PC-9 (cell line): ENCODE results near the gene PCDHB15. TPM values are rescaled to one million over a fixed set of nuclear protein-coding genes. Genes with fewer than 3 reads are reported as not detected.
A peak's percentile ranks its signal among the peaks of the same experiment; 100 is the strongest.
"Not testable (repeated sequence)": the region's sequence is repeated elsewhere in the genome, so short reads cannot be mapped to it uniquely, and the experiment has no call there.

Experiments used
- BruUV-seq: library from RNA; stranded (reverse); fragments of 400-500 nt; replicated peaks from 2 replicates; lab custom pipeline; 2021; lab: Mats Ljungman, UMichigan
- CTCF ChIA-PET: fragments of 300-600 bp; sonication (Branson Sonifier 250); formaldehyde crosslinking; loops from one replicate; lab custom pipeline; 2022; ENCODE audit warnings: antibody characterized with exemption; lab: Charles Lee
- POLR2A ChIA-PET: fragments of 300-600 bp; sonication (Branson Sonifier 250); formaldehyde crosslinking; loops from one replicate; lab custom pipeline; 2022; ENCODE audit warnings: antibody characterized with exemption; ENCODE audit not compliant: unreplicated experiment; lab: Charles Lee
- DNase-seq, 2 experiments: peaks; one replicate each; pipeline versions ENCODE4 v3.0.0 to v3.0.0-alpha.2; 2015 to 2022; ENCODE audit warnings: mixed read lengths in 1 of 2
- H2AFZ ChIP-seq: fragments of 200-600 bp; sonication (generic); 2 replicates; pipeline ENCODE4 v1.8.1; 2017; ENCODE audit warnings: antibody characterized with exemption
- H3F3A ChIP-seq: fragments of 200-600 bp; sonication (generic); 2 replicates; pipeline ENCODE4 v1.8.1; 2017; ENCODE audit warnings: antibody characterized with exemption, mild to moderate bottlenecking, low read depth; ENCODE audit not compliant: insufficient read depth
- H3K27ac ChIP-seq: fragments of 200-600 bp; sonication (generic); 2 replicates; pipeline ENCODE4 v1.6.1; 2016; ENCODE audit warnings: mixed run types
- H3K27me3 ChIP-seq: fragments of 200-600 bp; sonication (generic); 2 replicates; pipeline ENCODE4 v1.6.1; 2016; ENCODE audit warnings: low read depth, mixed run types; ENCODE audit not compliant: insufficient read depth
- H3K36me3 ChIP-seq: fragments of 200-600 bp; sonication (generic); 2 replicates; pipeline ENCODE4 v1.6.1; 2016; ENCODE audit warnings: low read depth, mixed run types
- H3K4me1 ChIP-seq: fragments of 200-600 bp; sonication (generic); replicated peaks from 2 replicates; pipeline ENCODE4 v1.6.1; 2016; ENCODE audit warnings: mixed run types; ENCODE audit not compliant: insufficient read depth
- H3K4me2 ChIP-seq: fragments of 200-600 bp; sonication (generic); 2 replicates; pipeline ENCODE4 v1.6.1; 2017; ENCODE audit warnings: mixed run types
- H3K4me3 ChIP-seq: fragments of 200-600 bp; sonication (generic); 2 replicates; pipeline ENCODE4 v1.6.1; 2016; ENCODE audit warnings: mixed run types
- H3K79me2 ChIP-seq: fragments of 200-600 bp; sonication (generic); 2 replicates; pipeline ENCODE4 v1.6.1; 2017; ENCODE audit warnings: low read depth, mixed run types
- H3K9me2 ChIP-seq: fragments of 200-600 bp; sonication (generic); 2 replicates; pipeline ENCODE4 v1.8.1; 2017; ENCODE audit warnings: mild to moderate bottlenecking; ENCODE audit not compliant: insufficient read depth
- H3K9me3 ChIP-seq: fragments of 200-600 bp; sonication (generic); 2 replicates; pipeline ENCODE4 v1.8.1; 2016; ENCODE audit warnings: low read depth; ENCODE audit not compliant: insufficient read depth
- H4K20me1 ChIP-seq: fragments of 200-600 bp; sonication (generic); 2 replicates; pipeline ENCODE4 v1.8.1; 2017; ENCODE audit not compliant: insufficient read depth
- CTCF ChIP-seq: fragments of 200-600 bp; sonication (generic); conservative IDR thresholded peaks from 2 replicates; pipeline ENCODE4 v1.6.1; 2017; ENCODE audit warnings: mixed run types, antibody characterized with exemption, mild to moderate bottlenecking, moderate library complexity
- EZH2 ChIP-seq: fragments of 200-600 bp; sonication (generic); IDR thresholded peaks from 2 replicates; pipeline ENCODE4 v1.8.0; 2017; ENCODE audit warnings: antibody characterized with exemption, low read depth
- intact Hi-C: fragments of 100-400 bp; cut with micrococcal nuclease; formaldehyde crosslinking; loops from one replicate; pipeline ENCODE4 v1.10.0; 2022; ENCODE audit not compliant: unreplicated experiment
- total RNA-seq: library from RNA; stranded (reverse); gene quantifications from 2 replicates; pipeline ENCODE4 v1.2.3, GENCODE V29; 2021

PCDHB15 gene
- total RNA-seq, 1 experiment from 2014 or later: not detected

- H2AFZ ChIP-seq, CTCF ChIA-PET, H3K9me2 ChIP-seq, H3K36me3 ChIP-seq, H3K9me3 ChIP-seq, H3K27me3 ChIP-seq, DNase-seq, BruUV-seq, H3K27ac ChIP-seq, intact Hi-C loops, H3K4me3 ChIP-seq, H3K4me2 ChIP-seq, H3K79me2 ChIP-seq, H3K4me1 ChIP-seq, POLR2A ChIA-PET, H4K20me1 ChIP-seq, H3F3A ChIP-seq: not testable (repeated sequence)
Measured at GRCh38 chr5:141201646-141202045, 43.5 kb upstream of the PCDHB15 start.

- no peaks in the 10 kb centered on the region; the same call in 1 of the 2 replicates for H3K9me3 ChIP-seq
- H3K4me1 ChIP-seq: no peaks in the 10 kb centered on the region
- TF ChIP-seq CTCF (peak; percentile 52), EZH2 (no peak)
- H2AFZ ChIP-seq: no peak within 1 kb of the TSS
- H3K4me2 ChIP-seq: no peak within 1 kb of the TSS
- no peaks in the 10 kb centered on the region; the same call in 1 of the 2 replicates for H3K27me3 ChIP-seq
- H3K79me2 ChIP-seq: no peaks in the 10 kb centered on the region
- no peak for DNase-seq
- H3K36me3 ChIP-seq: no peaks in the 10 kb centered on the region
- H3K4me3 ChIP-seq: no peak within 1 kb of the TSS
- H4K20me1 ChIP-seq: no peaks in the 10 kb centered on the region
- CTCF ChIA-PET: no interaction called here
- H3K9me2 ChIP-seq: no peaks in the 10 kb centered on the region
- intact Hi-C loops: no loop called here
- POLR2A ChIA-PET: no interaction called here
- BruUV-seq: no TSS peak
- H3F3A ChIP-seq: no peaks in the 10 kb centered on the region
- H3K27ac ChIP-seq: no peak within 1 kb of the TSS
Measured at GRCh38 chr5:141208478-141208877, 36.7 kb upstream of the PCDHB15 start, which contains the start of gene PCDHB12. TSS of gene PCDHB12 (plus strand) at chr5:141208719. CDS start at chr5:141208908, 189 bp downstream.

- BruUV-seq, POLR2A ChIA-PET: not testable (repeated sequence)
Measured at GRCh38 chr5:141210281-141210680, 34.9 kb upstream of the PCDHB15 start.

GRCh38 chr5:141210849-141211248, 34.3 kb upstream of the PCDHB15 start:
- H3K79me2 ChIP-seq, DNase-seq, H4K20me1 ChIP-seq, H3K9me2 ChIP-seq, H3K27ac ChIP-seq, H3F3A ChIP-seq, H3K4me2 ChIP-seq, CTCF ChIA-PET, POLR2A ChIA-PET, BruUV-seq, H2AFZ ChIP-seq, H3K4me1 ChIP-seq, H3K36me3 ChIP-seq, H3K9me3 ChIP-seq, H3K4me3 ChIP-seq, intact Hi-C loops, H3K27me3 ChIP-seq: not testable (repeated sequence)

More at GRCh38 chr5:141210281-141210680, 34.9 kb upstream of the PCDHB15 start:
- H3K9me3 ChIP-seq, H3K27ac ChIP-seq, intact Hi-C loops, H3F3A ChIP-seq, H3K4me2 ChIP-seq, H3K36me3 ChIP-seq, H3K79me2 ChIP-seq, H4K20me1 ChIP-seq, H3K9me2 ChIP-seq, DNase-seq, H3K4me3 ChIP-seq, H2AFZ ChIP-seq, H3K27me3 ChIP-seq, H3K4me1 ChIP-seq, CTCF ChIA-PET: not testable (repeated sequence)
